Neural cell (in vitro differentiated cells): ENCODE measurements around the gene TSPAN3. TPM values are rescaled to one million over a fixed set of nuclear protein-coding genes. Genes with fewer than 3 reads are reported as not detected.

ENCODE experiments used
- H2AFZ ChIP-seq: fragments of 200-600, 300-800 bp; sonication (generic), shearing (Covaris generic); 2 replicates; pipeline ENCODE4 v1.6.0; 2014; ENCODE audit warnings: low read depth, mild to moderate bottlenecking, antibody characterized with exemption, low read length, moderate library complexity
- H3F3A ChIP-seq: fragments of 200-600 bp; shearing (Covaris generic); 2 replicates; pipeline ENCODE4 v1.6.1; 2016; ENCODE audit warnings: mild to moderate bottlenecking, moderate library complexity, mixed read lengths, antibody characterized with exemption, low read length; ENCODE audit not compliant: insufficient read depth, poor library complexity, severe bottlenecking
- H3K27ac ChIP-seq: fragments of 200-600, 300-800 bp; sonication (generic), shearing (Covaris generic); 2 replicates; pipeline ENCODE4 v1.5.1; 2014; ENCODE audit warnings: mild to moderate bottlenecking, low read length, moderate library complexity
- H3K27me3 ChIP-seq: fragments of 300-800, 200-600 bp; sonication (generic), shearing (Covaris generic); 2 replicates; pipeline ENCODE4 v1.6.0; 2014; ENCODE audit warnings: mild to moderate bottlenecking, low read depth, low read length, moderate library complexity; ENCODE audit not compliant: insufficient read depth
- H3K36me3 ChIP-seq: fragments of 300-800, 200-600 bp; sonication (generic), shearing (Covaris generic); 2 replicates; pipeline ENCODE4 v1.5.1; 2014; ENCODE audit warnings: mild to moderate bottlenecking, antibody characterized with exemption, low read length, moderate library complexity; ENCODE audit not compliant: insufficient read depth
- H3K4me2 ChIP-seq: fragments of 300-800, 200-600 bp; sonication (generic), shearing (Covaris generic); 2 replicates; pipeline ENCODE4 v1.6.0; 2014; ENCODE audit warnings: mild to moderate bottlenecking, low read length
- H3K4me3 ChIP-seq: fragments of 300-800, 200-600 bp; sonication (generic), shearing (Covaris generic); 2 replicates; pipeline ENCODE4 v1.5.1; 2014; ENCODE audit warnings: mild to moderate bottlenecking, low read length, moderate library complexity
- H3K79me2 ChIP-seq: fragments of 200-600 bp; shearing (Covaris generic); replicated peaks from 2 replicates; pipeline ENCODE4 v1.6.0; 2014; ENCODE audit warnings: mild to moderate bottlenecking, low read length, moderate library complexity; ENCODE audit not compliant: insufficient read depth
- H3K9ac ChIP-seq: fragments of 300-800, 200-600 bp; sonication (generic), shearing (Covaris generic); 2 replicates; pipeline ENCODE4 v1.6.1; 2016; ENCODE audit warnings: mild to moderate bottlenecking, low read length, mixed read lengths
- H3K9me2 ChIP-seq: fragments of 200-600 bp; shearing (Covaris generic); 2 replicates; pipeline ENCODE4 v1.6.1; 2016; ENCODE audit warnings: mild to moderate bottlenecking, low read length, mixed read lengths; ENCODE audit not compliant: insufficient read depth
- H3K9me3 ChIP-seq: fragments of 200-600, 300-800 bp; sonication (generic), shearing (Covaris generic); 2 replicates; pipeline ENCODE4 v1.6.1; 2016; ENCODE audit warnings: mild to moderate bottlenecking, mixed run types, low read length, moderate library complexity, mixed read lengths
- H4K20me1 ChIP-seq: fragments of 200-600 bp; shearing (Covaris generic); 2 replicates; pipeline ENCODE4 v1.6.1; 2016; ENCODE audit warnings: mild to moderate bottlenecking, mixed run types; ENCODE audit not compliant: insufficient read depth
- EP300 ChIP-seq: fragments of 450-650 bp; conservative IDR thresholded peaks from 2 replicates; pipeline ENCODE4 v1.6.1; 2014; ENCODE audit warnings: antibody characterized with exemption, mild to moderate bottlenecking, moderate library complexity; ENCODE audit not compliant: poor library complexity, severe bottlenecking
- EZH2 ChIP-seq: fragments of 200-600, 300-800 bp; shearing (Covaris generic), sonication (generic); IDR thresholded peaks from 2 replicates; pipeline ENCODE4 v1.6.1; 2014; ENCODE audit warnings: antibody characterized with exemption, low read length, borderline replicate concordance, mild to moderate bottlenecking; ENCODE audit not compliant: insufficient read depth, poor library complexity, severe bottlenecking
- MXI1 ChIP-seq: fragments of 450-650 bp; conservative IDR thresholded peaks from 2 replicates; pipeline ENCODE4 v1.6.1; 2014; ENCODE audit warnings: antibody characterized with exemption, mild to moderate bottlenecking; ENCODE audit not compliant: poor library complexity, severe bottlenecking
- POLR2AphosphoS5 ChIP-seq: IDR thresholded peaks from 2 replicates; pipeline ENCODE4 v1.6.1; 2012
- RAD21 ChIP-seq: fragments of 450-650 bp; conservative IDR thresholded peaks from 2 replicates; pipeline ENCODE4 v1.6.1; 2014; ENCODE audit warnings: antibody characterized with exemption, mild to moderate bottlenecking, moderate library complexity
- SMC3 ChIP-seq: fragments of 450-650 bp; conservative IDR thresholded peaks from 2 replicates; pipeline ENCODE4 v1.6.1; 2014; ENCODE audit warnings: antibody characterized with exemption, mild to moderate bottlenecking, moderate library complexity; ENCODE audit not compliant: poor library complexity
- TAF1 ChIP-seq: IDR thresholded peaks from 2 replicates; pipeline ENCODE4 v1.6.1; 2012; ENCODE audit warnings: low read depth
- polyA plus RNA-seq: library from polyadenylated mRNA; depleted of rRNA; stranded (reverse); fragments of >200 nt; gene quantifications from 2 replicates; pipeline ENCODE4 v1.2.3, GENCODE V29; 2014
- TF ChIP-seq, protein P1 (sequence below): IDR thresholded peaks from 2 replicates; pipeline ENCODE4 v1.6.1; 2012; ENCODE audit warnings: borderline replicate concordance
- TF ChIP-seq, protein P2 (sequence below): fragments of 450-650 bp; IDR thresholded peaks from 2 replicates; pipeline ENCODE4 v1.5.1; 2014; ENCODE audit warnings: antibody characterized with exemption, mild to moderate bottlenecking, moderate library complexity; ENCODE audit not compliant: poor library complexity, severe bottlenecking

The TSPAN3 gene
- polyA plus RNA-seq, 1 donor from 2014 or later = 815 TPM

DNA sequence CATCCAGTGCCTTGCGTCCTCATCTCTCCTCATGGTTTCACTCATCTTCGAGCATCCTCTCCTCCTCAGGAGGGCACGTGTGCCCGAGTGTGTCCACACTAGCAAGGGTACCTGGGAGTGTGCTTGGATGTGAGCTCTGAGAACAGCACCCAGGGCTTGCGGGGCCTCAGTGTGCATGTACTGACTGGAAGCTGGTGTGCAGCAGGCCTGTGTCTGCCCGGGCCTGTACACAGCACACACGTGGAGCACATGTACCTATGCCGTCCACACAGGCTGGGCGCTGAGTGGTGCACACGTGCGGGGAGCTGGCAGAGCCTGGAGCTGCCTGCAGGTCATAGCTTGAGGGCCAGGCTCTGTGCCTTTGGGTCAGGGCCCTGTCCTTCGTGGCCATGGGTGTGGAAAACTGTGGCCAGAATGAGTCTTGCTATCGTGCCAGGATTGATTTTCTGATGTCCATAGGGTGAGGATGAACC, 34.9 kb downstream of the TSPAN3 start:
- no peaks in the 10 kb centered on the region for H3K36me3 ChIP-seq
- no peak overlapping the region for H3K9ac ChIP-seq
- H4K20me1 ChIP-seq = no peaks in the 10 kb centered on the region
- no peak overlapping the region for H2AFZ ChIP-seq
- H3F3A ChIP-seq = no peaks in the 10 kb centered on the region
- H3K4me3 ChIP-seq = no peak overlapping the region
- H3K4me2 ChIP-seq = no peak overlapping the region
- H3K27me3 ChIP-seq = no peaks in the 10 kb centered on the region
- H3K79me2 ChIP-seq = no peaks in the 10 kb centered on the region
- no peaks in the 10 kb centered on the region for H3K9me2 ChIP-seq
- H3K9me3 ChIP-seq = no peaks in the 10 kb centered on the region
- TF ChIP-seq EP300 = no peak
- TF ChIP-seq TAF1 = no peak
- TF ChIP-seq, protein P1, sequence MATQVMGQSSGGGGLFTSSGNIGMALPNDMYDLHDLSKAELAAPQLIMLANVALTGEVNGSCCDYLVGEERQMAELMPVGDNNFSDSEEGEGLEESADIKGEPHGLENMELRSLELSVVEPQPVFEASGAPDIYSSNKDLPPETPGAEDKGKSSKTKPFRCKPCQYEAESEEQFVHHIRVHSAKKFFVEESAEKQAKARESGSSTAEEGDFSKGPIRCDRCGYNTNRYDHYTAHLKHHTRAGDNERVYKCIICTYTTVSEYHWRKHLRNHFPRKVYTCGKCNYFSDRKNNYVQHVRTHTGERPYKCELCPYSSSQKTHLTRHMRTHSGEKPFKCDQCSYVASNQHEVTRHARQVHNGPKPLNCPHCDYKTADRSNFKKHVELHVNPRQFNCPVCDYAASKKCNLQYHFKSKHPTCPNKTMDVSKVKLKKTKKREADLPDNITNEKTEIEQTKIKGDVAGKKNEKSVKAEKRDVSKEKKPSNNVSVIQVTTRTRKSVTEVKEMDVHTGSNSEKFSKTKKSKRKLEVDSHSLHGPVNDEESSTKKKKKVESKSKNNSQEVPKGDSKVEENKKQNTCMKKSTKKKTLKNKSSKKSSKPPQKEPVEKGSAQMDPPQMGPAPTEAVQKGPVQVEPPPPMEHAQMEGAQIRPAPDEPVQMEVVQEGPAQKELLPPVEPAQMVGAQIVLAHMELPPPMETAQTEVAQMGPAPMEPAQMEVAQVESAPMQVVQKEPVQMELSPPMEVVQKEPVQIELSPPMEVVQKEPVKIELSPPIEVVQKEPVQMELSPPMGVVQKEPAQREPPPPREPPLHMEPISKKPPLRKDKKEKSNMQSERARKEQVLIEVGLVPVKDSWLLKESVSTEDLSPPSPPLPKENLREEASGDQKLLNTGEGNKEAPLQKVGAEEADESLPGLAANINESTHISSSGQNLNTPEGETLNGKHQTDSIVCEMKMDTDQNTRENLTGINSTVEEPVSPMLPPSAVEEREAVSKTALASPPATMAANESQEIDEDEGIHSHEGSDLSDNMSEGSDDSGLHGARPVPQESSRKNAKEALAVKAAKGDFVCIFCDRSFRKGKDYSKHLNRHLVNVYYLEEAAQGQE = no peak
- TF ChIP-seq, protein P2, sequence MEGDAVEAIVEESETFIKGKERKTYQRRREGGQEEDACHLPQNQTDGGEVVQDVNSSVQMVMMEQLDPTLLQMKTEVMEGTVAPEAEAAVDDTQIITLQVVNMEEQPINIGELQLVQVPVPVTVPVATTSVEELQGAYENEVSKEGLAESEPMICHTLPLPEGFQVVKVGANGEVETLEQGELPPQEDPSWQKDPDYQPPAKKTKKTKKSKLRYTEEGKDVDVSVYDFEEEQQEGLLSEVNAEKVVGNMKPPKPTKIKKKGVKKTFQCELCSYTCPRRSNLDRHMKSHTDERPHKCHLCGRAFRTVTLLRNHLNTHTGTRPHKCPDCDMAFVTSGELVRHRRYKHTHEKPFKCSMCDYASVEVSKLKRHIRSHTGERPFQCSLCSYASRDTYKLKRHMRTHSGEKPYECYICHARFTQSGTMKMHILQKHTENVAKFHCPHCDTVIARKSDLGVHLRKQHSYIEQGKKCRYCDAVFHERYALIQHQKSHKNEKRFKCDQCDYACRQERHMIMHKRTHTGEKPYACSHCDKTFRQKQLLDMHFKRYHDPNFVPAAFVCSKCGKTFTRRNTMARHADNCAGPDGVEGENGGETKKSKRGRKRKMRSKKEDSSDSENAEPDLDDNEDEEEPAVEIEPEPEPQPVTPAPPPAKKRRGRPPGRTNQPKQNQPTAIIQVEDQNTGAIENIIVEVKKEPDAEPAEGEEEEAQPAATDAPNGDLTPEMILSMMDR = no peak
- TF ChIP-seq RAD21 = no peak
- no peak for TF ChIP-seq SMC3
- no peak for TF ChIP-seq EZH2
- TF ChIP-seq MXI1 = no peak
- no peak for TF ChIP-seq POLR2AphosphoS5
- H3K27ac ChIP-seq = no peak overlapping the region

DNA sequence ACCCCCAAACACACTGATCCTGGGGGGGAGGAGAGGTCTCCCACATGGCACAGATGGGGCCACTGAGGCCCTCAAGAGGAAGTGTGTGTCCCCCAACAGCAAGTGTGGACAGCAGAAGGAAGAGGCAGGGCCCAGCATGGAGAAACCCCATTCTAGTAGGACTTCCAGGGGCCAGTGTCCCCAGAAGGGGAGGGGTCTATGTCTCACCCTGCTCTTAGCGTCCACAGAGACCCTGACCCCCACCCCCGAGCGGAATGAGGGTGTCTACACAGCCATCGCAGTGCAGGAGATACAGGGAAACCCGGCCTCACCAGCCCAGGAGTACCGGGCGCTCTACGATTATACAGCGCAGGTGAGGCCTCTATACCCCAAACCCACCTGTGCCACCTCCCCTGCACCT, 35.3 kb downstream of the TSPAN3 start:
- Histone ChIP-seq H3K79me2 (no peaks in the 10 kb centered on the region), H3K9me3 (no peaks in the 10 kb centered on the region), H4K20me1 (no peaks in the 10 kb centered on the region), H3F3A (no peaks in the 10 kb centered on the region), H2AFZ (no peak overlapping the region), H3K27me3 (no peaks in the 10 kb centered on the region), H3K4me3 (no peak overlapping the region), H3K9me2 (no peaks in the 10 kb centered on the region), H3K36me3 (no peaks in the 10 kb centered on the region), H3K9ac (no peak overlapping the region), H3K4me2 (no peak overlapping the region), H3K27ac (no peak overlapping the region)
- TF ChIP-seq EP300 (no peak), POLR2AphosphoS5 (no peak), MXI1 (no peak), RAD21 (no peak), EZH2 (no peak), TAF1 (no peak), SMC3 (no peak)
- TF ChIP-seq, protein P2 = no peak
- TF ChIP-seq, protein P1 = no peak
